Spleen (tissue), 11 donors: Measurements from ENCODE around the gene SEPHS2. TPM values are rescaled to one million over a fixed set of nuclear protein-coding genes. Genes with fewer than 3 reads are reported as not detected.

Experiments used
- DNase-seq: peaks from one replicate; pipeline ENCODE4 v3.0.0-alpha.2; 2020
- H3K27ac ChIP-seq, 8 donors: fragments of 200-600 bp; sonication (generic) in 7 of 8; 1 replicate in 4 of 8; 2 replicates in 4 of 8; pipeline versions ENCODE4 v1.5.0 to v1.8.0; 2016 to 2021; ENCODE audit warnings: inconsistent platforms in 4 of 8, mild to moderate bottlenecking in 4 of 8, moderate library complexity in 1 of 8
- H3K27me3 ChIP-seq, 7 donors: fragments of 200-600 bp; sonication (generic) in 6 of 7; replicated peaks in 1 of 7; 1 replicate in 4 of 7; 2 replicates in 3 of 7; pipeline versions ENCODE4 v1.5.0 to v1.8.0; 2016 to 2021; ENCODE audit warnings: inconsistent platforms in 3 of 7, mild to moderate bottlenecking in 1 of 7
- H3K36me3 ChIP-seq, 6 donors: fragments of 200-600 bp; sonication (generic) in 5 of 6; 1 replicate in 4 of 6; 2 replicates in 2 of 6; pipeline versions ENCODE4 v1.5.0 to v1.8.0; 2016 to 2021; ENCODE audit warnings: inconsistent platforms in 2 of 6
- H3K4me1 ChIP-seq, 6 donors: fragments of 200-600 bp; sonication (generic) in 5 of 6; 1 replicate in 3 of 6; 2 replicates in 3 of 6; pipeline versions ENCODE4 v1.5.0 to v1.8.0; 2016 to 2021; ENCODE audit warnings: inconsistent platforms in 3 of 6
- H3K4me3 ChIP-seq, 8 donors: fragments of 200-600 bp; sonication (generic) in 7 of 8; 1 replicate in 4 of 8; 2 replicates in 4 of 8; pipeline versions ENCODE4 v1.5.0 to v1.8.0; 2016 to 2021; ENCODE audit warnings: inconsistent platforms in 4 of 8, mild to moderate bottlenecking in 4 of 8, moderate library complexity in 2 of 8
- H3K9me3 ChIP-seq, 8 donors: fragments of 200-600 bp; sonication (generic) in 7 of 8; 1 replicate in 4 of 8; 2 replicates in 4 of 8; pipeline versions ENCODE4 v1.5.0 to v1.8.0; 2016 to 2021; ENCODE audit warnings: inconsistent platforms in 4 of 8
- CTCF ChIP-seq, 11 experiments: fragments of 200-600 bp in 7 of 11; fragments of 450-650 bp in 4 of 11; sonication (generic) in 4 of 11; IDR thresholded peaks in 8 of 11; conservative IDR thresholded peaks in 3 of 11; 1 replicate in 7 of 11; 2 replicates in 4 of 11; pipeline versions ENCODE4 v1.4.0 to v1.8.0; 2016 to 2021; ENCODE audit warnings: antibody characterized with exemption in 11 of 11, inconsistent platforms in 4 of 11, mild to moderate bottlenecking in 1 of 11
- POLR2A ChIP-seq, 3 donors: fragments of 450-650 bp; IDR thresholded peaks; one replicate each; pipeline ENCODE4 v1.5.1; 2017; ENCODE audit warnings: antibody characterized with exemption in 3 of 3, mild to moderate bottlenecking in 1 of 3
- POLR2AphosphoS5 ChIP-seq, 3 donors: sonication (generic); formaldehyde crosslinking; IDR thresholded peaks; one replicate each; pipeline ENCODE4 v1.5.1; 2017; ENCODE audit warnings: antibody characterized with exemption in 3 of 3
- WGBS, 5 donors: extraction: QIAGEN DNeasy Blood & Tissue Kit in 3 of 5; methylation state at CpG; one replicate each; pipeline versions ENCODE4 v1.1.5 to v1.1.7; 2013 to 2018; 5-methylcytosine and 5-hydroxymethylcytosine counted together
- intact Hi-C: fragments of 100-400 bp; cut with DNase I; formaldehyde crosslinking; loops from one replicate; pipeline ENCODE4 v1.15.0; 2023; ENCODE audit warnings: low total_unique reads
- polyA plus RNA-seq, 3 donors: library from polyadenylated mRNA; stranded (reverse); fragments of 200-250 nt; gene quantifications; one replicate each; pipeline ENCODE4 v1.2.1, GENCODE V29; 2013
- total RNA-seq, 7 donors: library from RNA; depleted of rRNA in 3 of 7; stranded (reverse); fragments of >200 nt in 3 of 7; fragmentation: NEBNext Ultra II Directional in 4 of 7; extraction: Animal tissue kit (Norgen Biotek cat#: 25700) in 4 of 7; gene quantifications; one replicate each; pipeline versions ENCODE4 v1.1.0 to v1.2.1, GENCODE V29; 2016 to 2021
- donor health status: healthy with polysubstance abuse.
- donor health status: DM: no; HTN: no; CAD: no; lungs with moderate emphysema.
- donor health status: DM: no; HTN: no; CAD: no.
- donor health status: Bipolar disorder and iron deficiency.
- donor health status: healthy.
- donor health status: DM: no; HTN: no; CAD: no.
- donor health status: DM: yes; HTN: yes; CAD: no.

Gene SEPHS2
- total and polyA plus RNA-seq, 10 donors: 35.5 to 56.0 (median 46.6) TPM

GRCh38 chr16:30474074-30474452, 28.4 kb upstream of the SEPHS2 start:
- intact Hi-C loops: no loop called here
- H3K4me1 ChIP-seq: peaks cover 10 to 100% (median 70%) of the 10 kb centered on the region in 6 donors
- H3K36me3 ChIP-seq: peaks cover 0 to 50% (median 17%) of the 10 kb centered on the region in 6 donors
- peak overlapping the region; percentile 35 to 77 (median 54) for H3K4me3 ChIP-seq
- peak; percentile 84 for DNase-seq
- H3K27me3 ChIP-seq: peaks cover 0 to 13% (median 0%) of the 10 kb centered on the region in 7 donors
- H3K27ac ChIP-seq: peak overlapping the region; percentile 79 to 92 (median 86)
- 38 to 64% (median 52%) methylated on average over 23 to 35 of the region's 35 CpGs for WGBS, 5 donors
- H3K9me3 ChIP-seq: no peaks in the 10 kb centered on the region
- no peak for TF ChIP-seq POLR2A (IDR thresholded peaks at IDR 0.05)
- peak in 1 of 3 donors; percentile 37 for TF ChIP-seq POLR2AphosphoS5 (IDR thresholded peaks at IDR 0.05)

- peak; percentile 89 for DNase-seq
- Histone ChIP-seq H3K27ac (peak overlapping the region; percentile 79 to 92 (median 86)), H3K9me3 (no peaks in the 10 kb centered on the region), H3K36me3 (peaks cover 0 to 44% (median 15%) of the 10 kb centered on the region in 6 donors), H3K4me3 (peak overlapping the region; percentile 35 to 77 (median 54)), H3K4me1 (peaks cover 10 to 100% (median 68%) of the 10 kb centered on the region in 6 donors), H3K27me3 (peaks cover 0 to 13% (median 0%) of the 10 kb centered on the region in 7 donors)
- intact Hi-C loops: no loop called here
- WGBS, 5 donors: 25 to 38% (median 32%) methylated on average over 15 to 19 of the region's 19 CpGs
- TF ChIP-seq POLR2AphosphoS5 (IDR thresholded peaks at IDR 0.05) (peak in 2 of 3 donors; percentile 55 to 64), POLR2A (IDR thresholded peaks at IDR 0.05) (no peak)
Observed at GRCh38 chr16:30473231-30474073, 27.8 kb upstream of the SEPHS2 start.

- peak; percentile 94 for DNase-seq
- 11 to 23% (median 19%) methylated on average over 8 of the region's 8 CpGs for WGBS, 5 donors
- H3K36me3 ChIP-seq: peaks cover 0 to 36% (median 15%) of the 10 kb centered on the region in 6 donors
- peaks cover 0 to 13% (median 0%) of the 10 kb centered on the region in 7 donors for H3K27me3 ChIP-seq
- peak within 1 kb of the TSS; percentile 79 to 92 (median 86) for H3K27ac ChIP-seq
- peak within 1 kb of the TSS; percentile 35 to 77 (median 54) for H3K4me3 ChIP-seq
- no peaks in the 10 kb centered on the region for H3K9me3 ChIP-seq
- peak in 1 of 3 donors; percentile 51 for TF ChIP-seq POLR2A (IDR thresholded peaks at IDR 0.05)
- TF ChIP-seq CTCF (IDR thresholded peaks at IDR 0.05 in 8 of 11, conservative IDR thresholded peaks at IDR 0.05 in 3 of 11): no peak
- TF ChIP-seq POLR2AphosphoS5 (IDR thresholded peaks at IDR 0.05): peak; percentile 60 to 94 (median 87)
- intact Hi-C loops: no loop called here
- peaks cover 10 to 97% (median 67%) of the 10 kb centered on the region in 6 donors for H3K4me1 ChIP-seq
Observed at GRCh38 chr16:30472328-30472942, 26.8 kb upstream of the SEPHS2 start, which contains the start of gene ITGAL. TSS of gene ITGAL (plus strand) at chr16:30472742. CDS start at chr16:30472838, 96 bp downstream.

GRCh38 chr16:30470632-30470995, 24.9 kb upstream of the SEPHS2 start:
- 67 to 90% (median 76%) methylated on average over 8 of the region's 8 CpGs for WGBS, 5 donors
- Histone ChIP-seq H3K4me3 (no peak overlapping the region), H3K36me3 (peaks cover 0 to 17% (median 6%) of the 10 kb centered on the region in 6 donors), H3K27ac (peak overlapping the region; percentile 79 to 92 (median 86)), H3K27me3 (peaks cover 0 to 13% (median 0%) of the 10 kb centered on the region in 7 donors), H3K9me3 (no peaks in the 10 kb centered on the region), H3K4me1 (peaks cover 10 to 78% (median 58%) of the 10 kb centered on the region in 6 donors)
- DNase-seq: no peak
- intact Hi-C loops: no loop called here
- no peak for TF ChIP-seq CTCF (IDR thresholded peaks at IDR 0.05 in 8 of 11, conservative IDR thresholded peaks at IDR 0.05 in 3 of 11)
- TF ChIP-seq POLR2A (IDR thresholded peaks at IDR 0.05): no peak
- TF ChIP-seq POLR2AphosphoS5 (IDR thresholded peaks at IDR 0.05): no peak
